Activated T-helper 17 cell treated with anti-CD3 and anti-CD28 coated beads, Interleukin-2, amount 50 U/mL, for 72 hours (primary cell): ENCODE data around the gene CTNND2. TPM values are rescaled to one million over a fixed set of nuclear protein-coding genes. Genes with fewer than 3 reads are reported as not detected.

Experiments used
- ATAC-seq: fragments of 150-1000 bp; cut with Tn5 transposase; replicated peaks from 2 replicates; pipeline ENCODE4 v1.10.0; 2021; ENCODE audit warnings: mild to moderate bottlenecking, moderate library complexity
- H3K27ac Mint-ChIP-seq: one replicate; pipeline ENCODE4 v1.8.0; 2022; ENCODE audit warnings: mixed read lengths
- H3K27me3 Mint-ChIP-seq: one replicate; pipeline ENCODE4 v1.8.0; 2022; ENCODE audit warnings: mixed read lengths
- H3K36me3 Mint-ChIP-seq: one replicate; pipeline ENCODE4 v1.8.0; 2022; ENCODE audit warnings: low read depth, mild to moderate bottlenecking, mixed read lengths
- H3K4me1 Mint-ChIP-seq: one replicate; pipeline ENCODE4 v1.8.0; 2022; ENCODE audit warnings: mixed read lengths
- H3K4me3 Mint-ChIP-seq: one replicate; pipeline ENCODE4 v1.8.0; 2022; ENCODE audit warnings: mild to moderate bottlenecking, mixed read lengths
- H3K9me3 Mint-ChIP-seq: one replicate; pipeline ENCODE4 v1.8.0; 2022; ENCODE audit warnings: mixed read lengths
- total RNA-seq, 2 donors: library from RNA; stranded (reverse); gene quantifications; one replicate each; pipeline ENCODE4 v1.2.3, GENCODE V29; 2022

Gene CTNND2
- total RNA-seq, 2 donors from 2014 or later: 0.21 to 0.39 TPM

DNA sequence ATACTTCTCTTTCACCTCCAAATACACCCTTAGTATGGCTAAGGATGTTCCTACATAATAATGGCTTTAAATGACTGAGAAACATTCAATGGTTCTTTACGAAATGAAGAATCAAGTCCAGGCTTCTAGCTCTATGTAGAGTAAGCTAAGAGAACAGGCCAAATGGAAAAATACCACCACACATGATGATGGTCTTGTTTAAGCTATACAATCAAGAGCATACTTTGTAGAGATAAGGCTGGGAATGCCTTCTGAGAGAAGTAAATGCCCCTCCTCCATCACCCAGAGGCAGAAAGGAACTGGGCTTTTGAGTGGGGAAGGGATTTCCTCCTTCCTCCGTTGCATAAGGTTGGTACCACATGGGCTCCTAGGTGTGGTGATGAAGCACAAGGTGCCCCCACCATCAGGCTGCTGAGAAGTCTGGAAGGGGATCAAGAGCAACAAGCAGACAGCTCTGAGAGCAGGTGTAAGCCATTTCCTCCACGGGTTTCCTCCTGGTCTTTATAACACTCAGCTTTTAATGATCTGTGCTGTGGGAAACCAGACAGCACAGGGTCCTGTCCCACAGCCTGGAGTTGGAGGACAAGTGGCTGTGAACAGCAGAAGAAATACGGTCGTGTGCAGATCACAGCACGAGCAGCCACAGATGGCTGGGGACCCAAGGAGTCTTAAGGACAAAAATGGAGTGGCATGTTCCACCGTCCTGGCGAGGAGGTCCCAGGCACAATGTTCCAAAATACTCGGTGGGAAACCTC lies 396.9 kb downstream of the CTNND2 start:
- no peaks in the 10 kb centered on the region for H3K4me1 Mint-ChIP-seq
- no peak overlapping the region for H3K4me3 Mint-ChIP-seq

DNA sequence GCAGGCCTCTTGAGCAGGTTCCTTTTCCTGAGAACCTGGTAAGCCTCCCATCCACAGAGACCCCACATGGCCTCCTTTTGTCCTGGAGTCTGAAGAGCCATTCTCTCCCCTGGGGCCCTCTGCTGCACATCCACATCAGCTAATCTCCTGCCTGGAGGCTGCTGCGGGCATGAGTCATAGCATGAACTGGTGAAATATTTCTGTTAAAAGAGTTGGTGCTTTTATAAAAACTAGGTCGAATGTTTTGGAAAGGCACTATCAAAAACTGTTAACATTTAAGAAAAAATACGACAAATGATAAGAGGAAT lies 399.4 kb downstream of the CTNND2 start:
- no peaks in the 10 kb centered on the region for H3K36me3 Mint-ChIP-seq
- H3K4me1 Mint-ChIP-seq: no peaks in the 10 kb centered on the region
- no peaks in the 10 kb centered on the region for H3K9me3 Mint-ChIP-seq
- H3K4me3 Mint-ChIP-seq: no peak overlapping the region
- H3K27ac Mint-ChIP-seq: no peak overlapping the region
- no peak for ATAC-seq
- H3K27me3 Mint-ChIP-seq: peaks cover 12% of the 10 kb centered on the region

More for the DNA sequence above, 396.9 kb downstream of the CTNND2 start:
- ATAC-seq: no peak
- Mint-ChIP-seq H3K9me3 (no peaks in the 10 kb centered on the region), H3K36me3 (no peaks in the 10 kb centered on the region), H3K27ac (no peak overlapping the region), H3K27me3 (peaks cover 12% of the 10 kb centered on the region)

DNA sequence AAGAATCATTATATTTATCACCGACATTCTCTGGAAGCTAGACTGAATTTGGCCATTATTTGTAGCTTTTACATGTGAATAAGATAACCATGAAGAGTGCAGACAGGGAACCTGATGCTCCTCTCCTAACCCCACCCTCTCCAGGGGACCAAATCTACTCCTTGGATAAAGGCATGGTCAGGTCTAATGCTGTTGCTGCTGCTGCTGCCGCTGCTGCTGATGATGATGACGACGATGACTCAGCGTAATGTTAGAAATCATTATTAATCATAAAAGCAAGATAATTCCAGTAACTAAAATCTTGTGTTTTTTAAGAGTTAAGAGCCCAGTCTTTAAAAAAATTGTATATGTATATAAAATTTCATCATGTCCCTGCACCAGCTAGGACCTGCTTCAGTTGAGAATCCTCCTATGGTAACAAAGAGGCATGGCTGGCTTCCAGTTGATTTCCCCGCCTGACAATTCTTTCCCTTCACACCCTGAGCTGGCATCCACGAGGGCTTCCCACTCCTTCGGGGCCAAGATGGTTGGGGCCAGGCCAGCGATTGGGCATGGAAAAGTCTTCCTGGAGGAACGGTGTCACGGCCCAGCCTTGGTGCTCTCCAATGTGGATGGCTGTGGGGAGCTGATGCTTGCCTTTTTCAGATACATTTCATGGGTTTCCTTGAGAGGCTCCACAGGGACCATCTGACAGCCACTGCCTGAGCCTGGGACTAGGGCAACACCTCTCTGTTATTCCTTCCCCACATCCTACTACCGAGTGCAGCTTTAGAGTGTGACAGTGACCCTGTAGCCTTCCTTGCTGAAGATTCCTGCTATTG lies 400.0 kb downstream of the CTNND2 start:
- no peaks in the 10 kb centered on the region for H3K4me1 Mint-ChIP-seq
- H3K4me3 Mint-ChIP-seq: no peak overlapping the region
- no peak for ATAC-seq
- no peaks in the 10 kb centered on the region for H3K9me3 Mint-ChIP-seq
- H3K36me3 Mint-ChIP-seq: no peaks in the 10 kb centered on the region
- H3K27ac Mint-ChIP-seq: no peak overlapping the region
- peaks cover 12% of the 10 kb centered on the region for H3K27me3 Mint-ChIP-seq

DNA sequence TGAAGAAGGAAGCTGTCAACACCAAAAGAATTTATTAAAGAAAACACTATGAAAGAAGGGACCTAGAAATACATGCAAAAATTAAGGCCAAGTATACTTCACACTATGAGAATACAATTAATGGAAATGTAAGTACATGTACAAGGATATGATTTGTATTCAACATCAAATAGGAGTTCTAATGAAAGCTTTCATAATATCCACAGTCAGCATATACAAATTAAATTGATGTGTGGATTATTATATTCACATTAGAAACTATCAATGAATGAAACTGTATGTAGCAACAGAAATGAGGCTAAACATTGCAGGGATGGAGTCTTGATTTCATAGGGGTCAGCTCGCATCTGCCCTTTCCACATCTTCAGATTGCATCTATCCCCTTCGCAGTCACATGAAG lies 401.5 kb downstream of the CTNND2 start:
- Mint-ChIP-seq H3K27me3 (peaks cover 12% of the 10 kb centered on the region), H3K36me3 (no peaks in the 10 kb centered on the region), H3K4me1 (no peaks in the 10 kb centered on the region), H3K4me3 (no peak overlapping the region), H3K27ac (no peak overlapping the region), H3K9me3 (no peaks in the 10 kb centered on the region)
- no peak for ATAC-seq

DNA sequence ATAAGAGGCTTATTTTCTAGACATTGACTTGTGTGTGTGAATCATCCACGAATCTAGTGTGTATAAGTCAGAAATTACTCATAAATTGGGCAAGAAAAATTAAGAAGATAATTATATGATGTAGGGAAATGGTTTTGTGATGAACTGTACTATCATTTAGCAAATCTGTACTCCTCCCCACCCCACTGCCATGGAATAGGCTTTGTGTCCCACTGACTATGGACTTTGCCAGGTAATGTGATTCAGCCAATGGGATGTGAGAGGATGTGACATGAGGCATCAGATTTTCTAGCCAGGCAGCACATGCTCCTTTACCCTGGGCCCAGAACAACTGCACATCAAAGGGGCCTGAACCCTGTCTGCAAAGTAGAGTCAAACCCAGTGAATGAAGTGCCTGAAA lies 406.6 kb downstream of the CTNND2 start:
- H3K4me3 Mint-ChIP-seq: no peak overlapping the region
- no peaks in the 10 kb centered on the region for H3K4me1 Mint-ChIP-seq
- no peak for ATAC-seq
- no peak overlapping the region for H3K27ac Mint-ChIP-seq
- peaks cover 6% of the 10 kb centered on the region for H3K27me3 Mint-ChIP-seq
- H3K9me3 Mint-ChIP-seq: no peaks in the 10 kb centered on the region
- H3K36me3 Mint-ChIP-seq: no peaks in the 10 kb centered on the region

DNA sequence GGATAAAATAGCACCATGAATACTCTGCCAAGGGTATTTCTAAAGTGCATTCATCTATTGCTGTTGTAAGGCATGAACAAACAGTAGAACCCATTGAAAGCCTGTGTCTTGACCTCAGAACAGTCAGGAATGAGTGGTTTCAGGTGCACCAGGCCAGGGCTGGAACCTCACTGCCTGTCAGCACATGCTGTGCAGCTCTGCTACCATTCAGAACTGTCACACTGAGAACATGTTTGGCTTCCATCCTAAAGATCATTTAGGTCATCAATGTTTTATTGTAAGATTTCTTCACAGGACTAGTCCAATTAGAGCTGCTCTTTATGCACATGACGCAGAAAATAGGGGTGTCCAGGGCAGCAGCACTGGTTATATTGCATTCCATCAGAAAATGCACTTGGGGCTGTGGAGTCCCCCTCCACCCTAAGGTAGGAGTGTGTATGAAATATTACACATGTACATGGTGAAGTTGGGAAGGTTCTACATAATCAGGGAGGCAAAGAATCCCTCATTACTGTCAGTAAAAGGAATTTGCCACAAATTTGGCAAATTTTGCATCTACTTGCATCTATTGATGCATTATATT lies 408.0 kb downstream of the CTNND2 start:
- Mint-ChIP-seq H3K4me1 (no peaks in the 10 kb centered on the region), H3K27me3 (peaks cover 6% of the 10 kb centered on the region)

DNA sequence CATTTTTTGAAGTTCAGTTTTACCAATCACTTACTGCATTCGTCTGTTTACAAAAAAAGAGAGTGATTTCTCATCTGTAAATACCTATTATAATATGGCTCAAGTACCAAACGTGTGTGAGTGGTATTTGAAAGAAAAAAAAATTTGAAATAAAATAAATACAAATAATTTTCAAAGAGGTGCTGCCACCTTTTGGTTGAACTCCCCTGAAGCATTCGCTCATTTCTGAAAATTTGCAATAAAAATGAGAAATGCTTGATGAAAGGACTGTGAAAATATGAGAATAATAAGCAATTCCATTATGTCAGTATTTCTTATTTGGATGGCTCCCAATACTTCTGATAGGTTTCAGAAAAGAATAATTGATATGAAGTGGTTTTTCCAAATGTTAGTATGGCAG lies 409.9 kb downstream of the CTNND2 start:
- Mint-ChIP-seq H3K4me3 (no peak overlapping the region), H3K36me3 (no peaks in the 10 kb centered on the region), H3K4me1 (no peaks in the 10 kb centered on the region), H3K9me3 (no peaks in the 10 kb centered on the region), H3K27ac (no peak overlapping the region), H3K27me3 (peaks cover 6% of the 10 kb centered on the region)
- no peak for ATAC-seq

More for the DNA sequence above, 408.0 kb downstream of the CTNND2 start:
- no peak for ATAC-seq
- no peaks in the 10 kb centered on the region for H3K9me3 Mint-ChIP-seq
- no peaks in the 10 kb centered on the region for H3K36me3 Mint-ChIP-seq
- no peak overlapping the region for H3K4me3 Mint-ChIP-seq
- H3K27ac Mint-ChIP-seq: no peak overlapping the region

DNA sequence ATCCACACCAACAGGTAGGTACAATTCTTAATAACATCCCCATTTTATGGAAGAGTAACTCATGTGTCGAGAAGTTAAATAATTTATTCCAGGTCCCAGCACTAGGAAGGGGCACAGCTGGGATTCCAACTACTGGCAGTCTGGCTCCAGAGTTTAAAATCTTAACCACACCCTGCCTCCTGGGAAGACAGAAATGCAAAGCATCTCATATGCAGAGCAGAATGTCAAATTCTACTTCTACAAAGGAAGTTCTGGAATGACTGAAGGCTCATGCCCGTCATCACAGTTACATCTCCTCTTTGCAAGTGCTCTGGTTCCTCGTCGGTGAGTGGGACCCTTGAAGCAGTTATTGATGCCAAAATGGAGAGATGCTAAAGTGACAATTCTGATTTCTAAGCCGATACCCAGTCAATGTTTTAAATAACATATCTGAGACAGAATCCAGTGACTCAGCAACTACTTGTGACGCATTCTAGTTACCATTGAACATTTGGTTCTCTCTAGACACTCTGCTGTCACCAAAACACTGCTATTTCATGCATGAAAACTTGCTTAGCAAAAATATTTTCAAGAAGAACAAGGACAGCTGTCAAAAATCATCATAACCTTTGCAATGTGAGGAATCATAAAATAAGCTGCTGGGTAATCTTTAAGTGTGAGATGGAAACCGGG lies 412.7 kb downstream of the CTNND2 start:
- H3K36me3 Mint-ChIP-seq: no peaks in the 10 kb centered on the region
- H3K4me3 Mint-ChIP-seq: no peak overlapping the region
- no peaks in the 10 kb centered on the region for H3K9me3 Mint-ChIP-seq
- no peak overlapping the region for H3K27ac Mint-ChIP-seq
- no peak for ATAC-seq
- H3K4me1 Mint-ChIP-seq: no peaks in the 10 kb centered on the region
- peaks cover 6% of the 10 kb centered on the region for H3K27me3 Mint-ChIP-seq

DNA sequence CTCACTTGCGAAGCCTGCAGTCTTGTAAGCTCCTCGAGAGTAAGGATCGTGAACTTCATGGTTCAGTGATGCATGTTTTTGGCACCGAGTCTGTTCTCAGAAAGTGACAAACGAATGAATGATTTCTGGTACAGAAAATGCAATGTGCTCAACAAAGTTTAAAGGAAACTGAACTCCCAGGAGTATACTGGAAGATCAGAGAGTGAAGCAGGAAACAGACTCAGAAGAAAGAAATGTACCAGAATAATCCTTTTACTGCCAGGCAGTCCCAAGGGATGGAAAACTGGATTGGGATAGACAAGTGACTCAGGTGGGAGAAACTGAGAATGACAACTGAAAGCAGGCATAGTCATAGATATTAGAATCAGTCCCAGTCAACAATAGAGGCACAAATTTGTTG lies 420.6 kb downstream of the CTNND2 start:
- no peaks in the 10 kb centered on the region for H3K36me3 Mint-ChIP-seq
- H3K4me3 Mint-ChIP-seq: no peak overlapping the region
- no peaks in the 10 kb centered on the region for H3K4me1 Mint-ChIP-seq
- H3K27ac Mint-ChIP-seq: no peak overlapping the region
- no peaks in the 10 kb centered on the region for H3K9me3 Mint-ChIP-seq
- ATAC-seq: no peak
- peaks cover 21% of the 10 kb centered on the region for H3K27me3 Mint-ChIP-seq

DNA sequence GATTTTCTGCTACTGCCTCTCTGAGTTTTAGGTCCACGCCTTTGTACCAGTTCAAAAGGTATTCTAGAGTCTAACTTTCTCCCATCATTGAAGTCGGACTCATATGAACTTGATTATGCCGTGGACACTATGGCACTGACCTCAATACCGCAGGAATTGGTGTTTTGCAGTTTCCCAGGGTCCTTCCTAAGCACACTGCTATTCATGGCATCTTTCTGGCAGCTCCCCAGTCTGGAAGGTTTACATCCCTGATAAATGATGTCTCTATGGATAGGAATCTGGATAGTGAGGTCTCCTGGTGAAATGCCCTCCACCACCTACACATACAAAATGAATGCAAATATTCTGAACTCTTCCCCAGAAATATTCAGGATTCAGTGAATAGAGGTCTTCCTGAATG lies 422.2 kb downstream of the CTNND2 start:
- Mint-ChIP-seq H3K4me3 (no peak overlapping the region), H3K27me3 (peaks cover 21% of the 10 kb centered on the region), H3K9me3 (no peaks in the 10 kb centered on the region), H3K36me3 (no peaks in the 10 kb centered on the region), H3K27ac (no peak overlapping the region), H3K4me1 (no peaks in the 10 kb centered on the region)
- no peak for ATAC-seq

DNA sequence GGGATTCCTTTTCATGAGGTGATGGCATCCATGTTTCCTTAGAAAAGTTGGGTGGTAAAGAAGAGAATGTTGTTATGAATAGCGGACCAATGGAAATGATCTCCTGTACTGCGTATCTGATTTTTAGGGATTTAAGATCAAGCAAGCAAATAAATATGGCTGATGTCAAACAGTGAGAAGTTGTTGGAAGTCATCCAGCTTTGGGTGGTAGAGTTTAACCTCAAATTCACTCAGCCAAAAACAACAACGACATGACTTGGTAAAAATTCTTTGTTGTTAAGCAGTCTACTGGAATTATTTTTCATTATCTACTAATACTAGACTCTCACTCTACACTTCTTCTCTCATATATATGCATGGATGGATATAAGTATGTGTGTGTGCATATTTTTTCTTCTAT lies 426.5 kb downstream of the CTNND2 start:
- no peak for ATAC-seq
- Mint-ChIP-seq H3K36me3 (no peaks in the 10 kb centered on the region), H3K27me3 (peaks cover 18% of the 10 kb centered on the region), H3K4me3 (no peak overlapping the region), H3K4me1 (no peaks in the 10 kb centered on the region), H3K9me3 (no peaks in the 10 kb centered on the region), H3K27ac (no peak overlapping the region)

DNA sequence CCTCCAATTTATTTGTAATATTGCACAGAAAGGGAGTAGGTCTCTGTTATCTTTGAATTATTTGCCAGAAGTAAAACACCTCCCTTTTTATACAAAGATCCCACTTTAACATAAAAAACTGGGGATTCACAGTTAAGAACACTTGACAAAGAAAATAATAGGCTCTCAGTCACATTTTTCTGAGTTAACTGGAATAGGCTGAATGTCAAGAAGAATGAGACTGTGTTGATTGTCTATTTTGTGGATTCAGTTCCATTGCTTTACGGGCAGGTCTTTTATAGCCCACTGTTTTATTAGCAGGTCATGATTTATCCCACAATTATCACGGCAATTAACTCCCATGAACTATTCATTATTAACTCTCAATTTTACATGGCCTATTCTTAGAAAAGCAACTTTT lies 427.4 kb downstream of the CTNND2 start:
- H3K4me1 Mint-ChIP-seq: no peaks in the 10 kb centered on the region
- H3K36me3 Mint-ChIP-seq: no peaks in the 10 kb centered on the region
- H3K9me3 Mint-ChIP-seq: no peaks in the 10 kb centered on the region
- ATAC-seq: no peak
- no peak overlapping the region for H3K4me3 Mint-ChIP-seq
- no peak overlapping the region for H3K27ac Mint-ChIP-seq
- peaks cover 8% of the 10 kb centered on the region for H3K27me3 Mint-ChIP-seq

DNA sequence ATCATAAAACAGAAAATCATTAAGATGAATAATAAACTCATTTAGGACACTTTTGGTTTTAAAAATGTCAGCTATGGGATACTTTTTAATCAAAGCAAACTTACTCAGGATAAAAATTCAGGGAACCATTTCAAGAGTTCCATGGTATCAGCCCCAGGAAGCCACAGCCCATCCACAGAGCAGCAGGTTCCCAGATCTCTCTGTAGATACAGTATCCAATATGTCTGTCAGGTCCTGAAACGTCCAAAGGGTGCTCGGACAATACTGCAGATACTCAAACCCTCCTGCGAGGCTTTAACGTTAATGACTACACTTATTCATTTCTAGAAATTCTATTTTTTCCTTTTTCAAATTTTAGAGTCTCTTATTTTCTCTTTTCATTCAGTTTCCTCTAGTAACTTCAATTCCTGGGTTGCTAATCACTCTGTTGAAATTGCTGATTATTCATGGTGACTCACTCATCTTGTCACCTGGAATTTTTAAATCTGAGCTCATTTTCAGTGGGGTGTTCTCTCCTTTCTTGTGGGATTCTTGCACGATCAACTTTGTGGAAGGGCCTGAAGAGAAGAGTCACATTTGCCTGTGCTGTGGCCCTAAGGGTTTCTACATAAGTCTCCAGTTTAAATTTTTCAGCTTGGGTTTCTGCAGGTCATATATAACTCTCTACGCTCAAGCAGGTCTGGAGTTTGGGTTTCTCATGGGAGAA lies 435.8 kb downstream of the CTNND2 start:
- Mint-ChIP-seq H3K4me3 (no peak overlapping the region), H3K9me3 (no peaks in the 10 kb centered on the region), H3K27ac (no peak overlapping the region), H3K4me1 (no peaks in the 10 kb centered on the region), H3K36me3 (no peaks in the 10 kb centered on the region), H3K27me3 (no peaks in the 10 kb centered on the region)
- no peak for ATAC-seq

DNA sequence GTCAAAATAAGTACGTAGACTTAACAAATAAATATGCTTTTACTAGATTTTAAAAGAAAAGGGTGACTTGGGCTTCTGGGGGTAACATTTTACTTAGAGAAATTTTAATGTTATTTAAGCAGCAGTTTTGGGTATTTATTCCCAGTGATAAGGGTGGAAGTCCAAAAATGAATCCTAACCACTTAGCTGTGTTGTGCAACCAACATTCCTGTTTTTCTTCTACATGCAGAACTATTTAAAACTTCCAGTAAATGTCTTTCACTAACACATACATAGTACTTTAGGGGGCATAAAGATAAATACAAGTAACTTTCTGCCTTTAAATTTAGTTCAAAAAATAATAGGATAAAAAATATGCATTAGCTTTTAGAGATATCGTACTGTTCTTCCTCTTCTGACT lies 436.7 kb downstream of the CTNND2 start:
- Mint-ChIP-seq H3K4me1 (no peaks in the 10 kb centered on the region), H3K27me3 (no peaks in the 10 kb centered on the region), H3K27ac (no peak overlapping the region), H3K9me3 (no peaks in the 10 kb centered on the region), H3K4me3 (no peak overlapping the region), H3K36me3 (no peaks in the 10 kb centered on the region)
- no peak for ATAC-seq
